Umbilical cord (tissue), 2 donors: ENCODE data around the gene SOWAHB. TPM values are rescaled to one million over a fixed set of nuclear protein-coding genes. Genes with fewer than 3 reads are reported as not detected.
A peak's percentile ranks its signal among the peaks of the same experiment; 100 is the strongest.

Experiments
- DNase-seq: peaks from one replicate; pipeline ENCODE4 v3.0.0-alpha.2; 2015; ENCODE audit warnings: low spot score
- total RNA-seq: library from RNA; depleted of rRNA; stranded (reverse); fragments of >200 nt; gene quantifications from one replicate; pipeline ENCODE4 v1.2.3, GENCODE V29; 2014; ENCODE audit warnings: low replicate concordance; ENCODE audit not compliant: insufficient read depth

SOWAHB gene
- total RNA-seq, 1 donor from 2014 or later: 7.2 TPM

- DNase-seq: no peak
Observed at GRCh38 chr4:76851375-76851774, 46.6 kb downstream of the SOWAHB start.

- peak; percentile 26 for DNase-seq
Observed at GRCh38 chr4:76850010-76850441, 47.9 kb downstream of the SOWAHB start.

Other genes with a start within 250 kb of the SOWAHB start
- 438 TPM for gene SEPTIN11, start 51.6 kb upstream of the SOWAHB start, total RNA-seq
- 150 TPM for gene CCNI, start 177.8 kb upstream of the SOWAHB start, total RNA-seq